H9 (cell line): ENCODE data around the gene NOP56. TPM values are rescaled to one million over a fixed set of nuclear protein-coding genes. Genes with fewer than 3 reads are reported as not detected.

Source experiments
- DNase-seq: peaks from one replicate; pipeline ENCODE4 v3.0.0-alpha.2; 2017
- H2AFZ ChIP-seq: one replicate; pipeline ENCODE4 v1.6.1; 2013; ENCODE audit warnings: mild to moderate bottlenecking, low read length, control low read depth, moderate library complexity
- H2AK5ac ChIP-seq: 2 replicates; pipeline ENCODE4 v1.6.1; 2013; ENCODE audit warnings: low read length, control low read depth, mixed read lengths; ENCODE audit not compliant: insufficient read length
- H2BK120ac ChIP-seq: one replicate; pipeline ENCODE4 v1.6.1; 2013; ENCODE audit warnings: low read depth, mild to moderate bottlenecking, low read length, control low read depth, inconsistent platforms; ENCODE audit not compliant: poor library complexity, severe bottlenecking
- H2BK12ac ChIP-seq: 2 replicates; pipeline ENCODE4 v1.6.1; 2013; ENCODE audit warnings: low read length, control low read depth, mixed read lengths, low read depth; ENCODE audit not compliant: insufficient read length
- H2BK15ac ChIP-seq: 2 replicates; pipeline ENCODE4 v1.6.1; 2013; ENCODE audit warnings: low read depth, low read length, control low read depth
- H2BK20ac ChIP-seq: one replicate; pipeline ENCODE4 v1.6.1; 2013; ENCODE audit warnings: low read depth, mild to moderate bottlenecking, low read length, control low read depth, inconsistent platforms; ENCODE audit not compliant: poor library complexity, severe bottlenecking
- H2BK5ac ChIP-seq: 2 replicates; pipeline ENCODE4 v1.6.1; 2013; ENCODE audit warnings: low read length, control low read depth, mixed read lengths; ENCODE audit not compliant: insufficient read length
- H3K14ac ChIP-seq: 2 replicates; pipeline ENCODE4 v1.6.1; 2013; ENCODE audit warnings: low read length, control low read depth; ENCODE audit not compliant: insufficient read depth
- H3K18ac ChIP-seq: 2 replicates; pipeline ENCODE4 v1.6.1; 2013; ENCODE audit warnings: low read depth, mild to moderate bottlenecking, mixed read lengths, low read length, control low read depth; ENCODE audit not compliant: insufficient read length
- H3K23ac ChIP-seq: 2 replicates; pipeline ENCODE4 v1.6.1; 2013; ENCODE audit warnings: low read length, control low read depth, mixed read lengths, low read depth; ENCODE audit not compliant: insufficient read length
- H3K23me2 ChIP-seq: 2 replicates; pipeline ENCODE4 v1.6.1; 2013; ENCODE audit warnings: low read depth, mild to moderate bottlenecking, mixed read lengths, low read length, control low read depth; ENCODE audit not compliant: insufficient read length, poor library complexity, severe bottlenecking
- H3K27ac ChIP-seq: 2 replicates; pipeline ENCODE4 v1.5.1; 2013; ENCODE audit warnings: low read length, control low read depth, mixed read lengths, low read depth; ENCODE audit not compliant: insufficient read length
- H3K27me3 ChIP-seq: 2 replicates; pipeline ENCODE4 v1.6.1; 2013; ENCODE audit warnings: low read length, control low read depth, inconsistent platforms; ENCODE audit not compliant: insufficient read depth
- H3K4ac ChIP-seq: 2 replicates; pipeline ENCODE4 v1.6.1; 2013; ENCODE audit warnings: low read depth, mild to moderate bottlenecking, control low read depth, inconsistent platforms, low read length, moderate library complexity
- H3K4me1 ChIP-seq: 2 replicates; pipeline ENCODE4 v1.6.1; 2013; ENCODE audit warnings: low read length, control low read depth, inconsistent platforms; ENCODE audit not compliant: insufficient read depth
- H3K4me2 ChIP-seq: 2 replicates; pipeline ENCODE4 v1.6.1; 2013; ENCODE audit warnings: low read length, control low read depth, mixed read lengths; ENCODE audit not compliant: insufficient read length, insufficient read depth
- H3K56ac ChIP-seq: 2 replicates; pipeline ENCODE4 v1.6.1; 2013; ENCODE audit warnings: low read depth, mild to moderate bottlenecking, mixed read lengths, low read length, control low read depth; ENCODE audit not compliant: insufficient read length
- H3K79me1 ChIP-seq: 2 replicates; pipeline ENCODE4 v1.6.1; 2013; ENCODE audit warnings: low read depth, mild to moderate bottlenecking, moderate library complexity, low read length, control low read depth, inconsistent platforms; ENCODE audit not compliant: insufficient read depth, poor library complexity, severe bottlenecking
- H3K79me2 ChIP-seq: 2 replicates; pipeline ENCODE4 v1.6.1; 2013; ENCODE audit warnings: low read length, control low read depth, inconsistent platforms; ENCODE audit not compliant: insufficient read depth
- H3K9ac ChIP-seq: 2 replicates; pipeline ENCODE4 v1.6.1; 2013; ENCODE audit warnings: low read length, control low read depth, mixed read lengths; ENCODE audit not compliant: insufficient read length; ENCODE audit errors: extremely low read depth
- H3K9me3 ChIP-seq: one replicate; pipeline ENCODE4 v1.6.1; 2013; ENCODE audit warnings: low read depth, low read length, inconsistent platforms; ENCODE audit not compliant: control insufficient read depth
- H3T11ph ChIP-seq: one replicate; pipeline ENCODE4 v1.6.1; 2013; ENCODE audit warnings: mild to moderate bottlenecking, low read length, control low read depth, inconsistent platforms
- H4K20me1 ChIP-seq: one replicate; pipeline ENCODE4 v1.6.1; 2013; ENCODE audit not compliant: control insufficient read depth, insufficient read length, insufficient read depth
- H4K5ac ChIP-seq: 2 replicates; pipeline ENCODE4 v1.6.1; 2013; ENCODE audit warnings: low read depth, mild to moderate bottlenecking, mixed read lengths, low read length, control low read depth; ENCODE audit not compliant: insufficient read length
- H4K8ac ChIP-seq: replicated peaks from 2 replicates; pipeline ENCODE4 v1.6.1; 2013; ENCODE audit warnings: low read length, control low read depth, mixed read lengths, low read depth; ENCODE audit not compliant: insufficient read length
- H4K91ac ChIP-seq: 2 replicates; pipeline ENCODE4 v1.6.1; 2013; ENCODE audit warnings: low read depth, mild to moderate bottlenecking, moderate library complexity, mixed read lengths, low read length, control low read depth; ENCODE audit not compliant: insufficient read length
- H3K27ac Mint-ChIP-seq, 3 experiments: 2 replicates in 2 of 3; 3 replicates in 1 of 3; pipeline ENCODE4 v1.8.0; 2020 to 2021; ENCODE audit warnings: mixed read lengths in 3 of 3, mild to moderate bottlenecking in 1 of 3, moderate library complexity in 1 of 3
- H3K27me3 Mint-ChIP-seq: 2 replicates; pipeline ENCODE4 v1.8.0; 2021; ENCODE audit warnings: low read depth, mild to moderate bottlenecking, moderate library complexity, mixed read lengths
- H3K36me3 Mint-ChIP-seq, 3 experiments: 2 replicates in 2 of 3; 3 replicates in 1 of 3; pipeline ENCODE4 v1.8.0; 2020 to 2021; ENCODE audit warnings: low read depth in 3 of 3, mixed read lengths in 3 of 3; ENCODE audit not compliant: insufficient read depth in 1 of 3
- H3K4me1 Mint-ChIP-seq, 2 experiments: 2 replicates each; pipeline ENCODE4 v1.8.0; 2020; ENCODE audit warnings: mixed read lengths in 2 of 2
- H3K4me3 Mint-ChIP-seq, 2 experiments: 2 replicates in 1 of 2; 3 replicates in 1 of 2; pipeline ENCODE4 v1.8.0; 2020 to 2021; ENCODE audit warnings: mild to moderate bottlenecking in 2 of 2, mixed read lengths in 2 of 2, moderate library complexity in 1 of 2
- H3K9me3 Mint-ChIP-seq, 2 experiments: 2 replicates in 1 of 2; 3 replicates in 1 of 2; pipeline ENCODE4 v1.8.0; 2020; ENCODE audit warnings: mild to moderate bottlenecking in 2 of 2, mixed read lengths in 2 of 2, moderate library complexity in 1 of 2
- WGBS: extraction: QIAGEN DNeasy Blood & Tissue Kit; methylation state at CpG from one replicate; pipeline ENCODE4 v1.1.7; 2013; ENCODE audit warnings: missing lambda C conversion rate, low lambda C conversion rate, mixed read lengths; ENCODE audit not compliant: insufficient read length; ENCODE audit errors: extremely low coverage; 5-methylcytosine and 5-hydroxymethylcytosine counted together
- total RNA-seq: library from RNA; stranded (reverse); gene quantifications from 2 replicates; pipeline ENCODE4 v1.2.1, GENCODE V29; 2021
- TF ChIP-seq, protein P1 (sequence below): fragments of 200-600 bp; sonication (generic); conservative IDR thresholded peaks from 3 replicates; pipeline ENCODE4 v1.8.0; 2021; ENCODE audit warnings: antibody characterized with exemption, mild to moderate bottlenecking

The NOP56 gene
- total RNA-seq, 1 experiment from 2014 or later: 774 TPM

DNA sequence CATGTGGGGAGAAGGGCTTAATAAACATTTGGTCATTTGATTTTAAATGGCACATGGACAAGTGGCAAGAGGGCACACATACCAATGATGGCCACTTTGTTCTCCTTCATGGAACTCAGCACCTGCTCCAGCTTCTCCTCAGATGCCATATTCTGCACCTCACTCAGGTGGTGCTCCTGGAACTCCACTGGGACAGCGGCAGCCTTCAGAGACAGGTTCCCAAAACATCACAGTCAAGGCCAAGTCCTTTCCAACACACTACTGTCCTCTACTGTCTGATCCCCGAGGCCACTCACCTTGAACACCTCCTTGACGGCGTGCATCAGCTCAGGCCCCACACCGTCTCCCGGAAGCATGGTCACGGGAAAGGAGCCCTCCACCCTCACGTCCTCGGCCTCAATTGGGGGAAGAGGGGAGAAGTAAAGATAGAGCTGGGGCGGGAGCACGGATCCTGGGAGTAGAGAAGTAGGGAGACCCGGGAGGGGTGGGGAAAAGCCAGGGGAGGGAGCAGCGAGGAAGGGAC lies 11.0 kb downstream of the NOP56 start:
- Histone ChIP-seq H3K27me3 (no peaks in the 10 kb centered on the region), H2AK5ac (no peak overlapping the region), H4K8ac (no peak overlapping the region), H4K5ac (peak overlapping the region; percentile 1), H2AFZ (no peak overlapping the region), H3K4me1 (0 out of 2 replicates have a peak, but pooled peaks cover 3% of the 10 kb centered on the region), H4K91ac (peak overlapping the region; percentile 16), H2BK120ac (no peak overlapping the region), H3K14ac (no peak overlapping the region), H2BK15ac (no peak overlapping the region), H3K9me3 (no peaks in the 10 kb centered on the region), H3K79me2 (peaks cover 5% of the 10 kb centered on the region), H3K4me2 (peak overlapping the region; percentile 93), H3K23me2 (peaks cover 10% of the 10 kb centered on the region), H2BK12ac (no peak overlapping the region), H3K4ac (no peak overlapping the region), H2BK20ac (no peak overlapping the region), H4K20me1 (no peaks in the 10 kb centered on the region), H3K18ac (no peak overlapping the region), H3K27ac (no peak overlapping the region), H3K79me1 (no peaks in the 10 kb centered on the region), H3K23ac (no peak overlapping the region), H3K9ac (peak overlapping the region; percentile 75), H3T11ph (no peak overlapping the region), H3K56ac (no peak overlapping the region), H2BK5ac (no peak overlapping the region)
- Mint-ChIP-seq H3K27ac (peak overlapping the region; percentile 88 to 99 (median 91); a peak in 6 of 7 replicates), H3K9me3 (no peaks in the 10 kb centered on the region; a peak in 1 of 5 replicates), H3K4me1 (peaks cover 4 to 13% of the 10 kb centered on the region in 2 experiments), H3K4me3 (peak overlapping the region; percentile 97), H3K27me3 (peaks cover 29% of the 10 kb centered on the region), H3K36me3 (peaks cover 25 to 49% (median 39%) of the 10 kb centered on the region in 3 experiments)
- TF ChIP-seq, protein P1, sequence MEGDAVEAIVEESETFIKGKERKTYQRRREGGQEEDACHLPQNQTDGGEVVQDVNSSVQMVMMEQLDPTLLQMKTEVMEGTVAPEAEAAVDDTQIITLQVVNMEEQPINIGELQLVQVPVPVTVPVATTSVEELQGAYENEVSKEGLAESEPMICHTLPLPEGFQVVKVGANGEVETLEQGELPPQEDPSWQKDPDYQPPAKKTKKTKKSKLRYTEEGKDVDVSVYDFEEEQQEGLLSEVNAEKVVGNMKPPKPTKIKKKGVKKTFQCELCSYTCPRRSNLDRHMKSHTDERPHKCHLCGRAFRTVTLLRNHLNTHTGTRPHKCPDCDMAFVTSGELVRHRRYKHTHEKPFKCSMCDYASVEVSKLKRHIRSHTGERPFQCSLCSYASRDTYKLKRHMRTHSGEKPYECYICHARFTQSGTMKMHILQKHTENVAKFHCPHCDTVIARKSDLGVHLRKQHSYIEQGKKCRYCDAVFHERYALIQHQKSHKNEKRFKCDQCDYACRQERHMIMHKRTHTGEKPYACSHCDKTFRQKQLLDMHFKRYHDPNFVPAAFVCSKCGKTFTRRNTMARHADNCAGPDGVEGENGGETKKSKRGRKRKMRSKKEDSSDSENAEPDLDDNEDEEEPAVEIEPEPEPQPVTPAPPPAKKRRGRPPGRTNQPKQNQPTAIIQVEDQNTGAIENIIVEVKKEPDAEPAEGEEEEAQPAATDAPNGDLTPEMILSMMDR: no peak
- WGBS: no CpG with 5 or more reads among the region's 13 CpGs
- no peak for DNase-seq
